ENCODE measurements around the gene MOG.

The MOG gene

GRCh38 chr6:29656798-29657197 is at the start of gene MOG:
MOG (plus strand) TSS chr6:29657092; CDS start chr6:29657210, 118 bp downstream.
- no peak for DNase-seq (ENCODE audit: low spot score)

- no peak for DNase-seq (ENCODE audit: low spot score)
Observed at GRCh38 chr6:29608131-29608530, 48.8 kb upstream of the MOG start.

- DNase-seq (ENCODE audit: low spot score), result no peak
Observed at GRCh38 chr6:29610540-29610939, 46.4 kb upstream of the MOG start.

- no peak for DNase-seq (ENCODE audit: low spot score)
Observed at GRCh38 chr6:29611426-29611825, 45.5 kb upstream of the MOG start.

- no peak for DNase-seq (ENCODE audit: low spot score)
Observed at GRCh38 chr6:29617782-29618554, 38.9 kb upstream of the MOG start.

- DNase-seq (ENCODE audit: low spot score), result no peak
Observed at GRCh38 chr6:29619578-29620160, 37.2 kb upstream of the MOG start.

GRCh38 chr6:29620630-29621029 is 36.3 kb upstream of the MOG start:
- DNase-seq (ENCODE audit: low spot score), result no peak

- no peak for DNase-seq (ENCODE audit: low spot score)
Observed at GRCh38 chr6:29624520-29624961, 32.4 kb upstream of the MOG start.

- no peak for DNase-seq (ENCODE audit: low spot score)
Observed at GRCh38 chr6:29625337-29625930, 31.5 kb upstream of the MOG start.

GRCh38 chr6:29626948-29627754 is 29.7 kb upstream of the MOG start:
- no peak for DNase-seq (ENCODE audit: low spot score)

GRCh38 chr6:29627755-29628418 is 29.0 kb upstream of the MOG start:
- DNase-seq (ENCODE audit: low spot score), result no peak

- peak; percentile 57 for DNase-seq (ENCODE audit: low spot score)
Observed at GRCh38 chr6:29628419-29629281, 28.2 kb upstream of the MOG start.

- DNase-seq (ENCODE audit: low spot score), result no peak
Observed at GRCh38 chr6:29629571-29629970, 27.3 kb upstream of the MOG start.

- no peak for DNase-seq (ENCODE audit: low spot score)
Observed at GRCh38 chr6:29630315-29630714, 26.6 kb upstream of the MOG start.

- DNase-seq (ENCODE audit: low spot score), result no peak
Observed at GRCh38 chr6:29631209-29631810, 25.6 kb upstream of the MOG start.

- DNase-seq (ENCODE audit: low spot score), result peak; percentile 18
Observed at GRCh38 chr6:29631860-29632731, 24.8 kb upstream of the MOG start.

GRCh38 chr6:29632789-29633533 is 23.9 kb upstream of the MOG start, which contains the start of gene GABBR1:
GABBR1 (minus strand) TSS chr6:29633183; CDS start chr6:29632385, 798 bp downstream.
- peak; percentile 76 for DNase-seq (ENCODE audit: low spot score)

GRCh38 chr6:29633534-29633905 is 23.4 kb upstream of the MOG start:
- peak; percentile 1 for DNase-seq (ENCODE audit: low spot score)

- no peak for DNase-seq (ENCODE audit: low spot score)
Observed at GRCh38 chr6:29637247-29637646, 19.6 kb upstream of the MOG start.
